Right lobe of liver (tissue), 6 donors: ENCODE data around the gene MLLT1. TPM values are rescaled to one million over a fixed set of nuclear protein-coding genes. Genes with fewer than 3 reads are reported as not detected.
A peak's percentile ranks its signal among the peaks of the same experiment; 100 is the strongest.
"Not testable (repeated sequence)": the region's sequence is repeated elsewhere in the genome, so short reads cannot be mapped to it uniquely, and the experiment has no call there.

Experiments
- ATAC-seq, 4 donors: fragments of 200-7000 bp; cut with Tn5 transposase; one replicate each; pipeline ENCODE4 v1.9.1; 2020; ENCODE audit warnings: mild to moderate bottlenecking in 4 of 4, moderate library complexity in 4 of 4
- DNase-seq, 3 donors: peaks; one replicate each; pipeline ENCODE4 v3.0.0-alpha.2; 2020
- H3K27ac ChIP-seq, 3 donors: fragments of 200-600 bp; one replicate each; pipeline ENCODE4 v1.8.0; 2022
- H3K27me3 ChIP-seq, 2 donors: fragments of 200-600 bp; one replicate each; pipeline ENCODE4 v1.8.0; 2022
- H3K36me3 ChIP-seq, 4 donors: fragments of 200-600 bp; sonication (generic) in 1 of 4; one replicate each; pipeline versions ENCODE4 v1.5.1 to v1.8.0; 2017 to 2022; ENCODE audit warnings: control low read depth in 1 of 4
- H3K4me1 ChIP-seq, 4 donors: fragments of 200-600 bp; sonication (generic) in 1 of 4; one replicate each; pipeline versions ENCODE4 v1.5.1 to v1.8.0; 2017 to 2022; ENCODE audit warnings: control low read depth in 1 of 4
- H3K4me3 ChIP-seq, 3 donors: fragments of 200-600 bp; one replicate each; pipeline ENCODE4 v1.8.0; 2022
- H3K9me3 ChIP-seq, 4 donors: fragments of 200-600 bp; sonication (generic) in 1 of 4; one replicate each; pipeline versions ENCODE4 v1.5.1 to v1.8.0; 2017 to 2022; ENCODE audit warnings: control low read depth in 1 of 4
- POLR2A ChIP-seq: fragments of 450-650 bp; IDR thresholded peaks from one replicate; pipeline ENCODE4 v1.6.1; 2017; ENCODE audit warnings: antibody characterized with exemption, mild to moderate bottlenecking
- WGBS: methylation state at CpG from one replicate; pipeline ENCODE4 v1.1.6; 2018; ENCODE audit warnings: low coverage, low lambda C conversion rate; ENCODE audit not compliant: insufficient coverage; ENCODE audit errors: missing lambda C conversion rate; 5-methylcytosine and 5-hydroxymethylcytosine counted together
- intact Hi-C, 2 donors: fragments of 100-400 bp; cut with DNase I; formaldehyde crosslinking; loops; one replicate each; pipeline versions ENCODE4 v1.11.2 to v1.14.1; 2022
- total RNA-seq, 6 experiments: library from RNA; depleted of rRNA in 2 of 6; stranded (reverse); fragments of >200 nt in 2 of 6; fragmentation: NEBNext Ultra II Directional in 3 of 6; extraction: Animal tissue kit (Norgen Biotek cat#: 25700) in 3 of 6; gene quantifications; one replicate each; pipeline versions ENCODE4 v1.1.0 to v1.2.4, GENCODE V29; 2016 to 2023
- TF ChIP-seq, protein P1 (sequence below), 4 donors: fragments of 200-600 bp in 3 of 4; fragments of 450-650 bp in 1 of 4; IDR thresholded peaks; one replicate each; pipeline versions ENCODE4 v1.5.1 to v1.8.0; 2016 to 2022; ENCODE audit warnings: antibody characterized with exemption in 4 of 4, mild to moderate bottlenecking in 2 of 4
- donor health status: DM: no; HTN: yes; CAD: no.
- donor health status: DM: no; HTN: no; CAD: no.
- donor health status: DM: no; HTN: no; CAD: no.
- donor health status: DM: no; HTN: yes; CAD: no.
- donor health status: DM: no; HTN: yes; CAD: no.

Gene MLLT1
- total RNA-seq, 6 experiments from 2014 or later, result 11.3 to 24.3 (median 15.3) TPM

DNA sequence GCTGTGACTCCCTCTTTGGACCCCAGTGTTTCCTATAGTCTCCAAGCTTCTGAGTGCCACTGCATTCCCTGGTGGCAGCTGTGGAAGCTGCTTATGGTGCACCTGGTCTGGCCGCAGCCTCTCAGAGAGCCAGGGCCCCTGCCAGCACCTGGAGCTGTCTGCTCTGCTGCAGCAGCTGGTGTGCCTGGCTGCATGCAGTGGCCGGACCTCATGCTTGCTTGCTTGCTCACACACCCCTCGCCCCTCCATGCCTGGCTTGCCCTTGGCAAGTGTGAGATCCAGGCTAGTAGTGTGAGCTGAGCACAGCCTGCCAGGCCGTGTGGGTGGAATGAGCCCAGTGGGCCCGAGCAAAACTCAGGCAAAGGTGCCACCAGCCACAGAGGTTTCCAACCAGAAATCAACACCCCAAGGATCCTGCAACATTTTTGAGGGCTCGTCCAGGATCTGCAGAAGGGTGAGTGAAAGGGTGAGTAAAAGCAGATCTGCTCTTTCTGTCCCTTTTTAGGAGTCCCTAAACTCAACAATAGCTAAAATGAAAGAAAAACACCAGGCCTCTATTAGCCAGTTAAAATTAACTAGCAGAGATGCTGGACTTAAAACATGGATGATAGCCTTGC, 7.6 kb upstream of the MLLT1 start:
- Histone ChIP-seq H3K36me3 (no peaks in the 10 kb centered on the region), H3K27me3 (no peaks in the 10 kb centered on the region), H3K4me3 (no peak overlapping the region), H3K9me3 (peaks cover 0 to 11% (median 4%) of the 10 kb centered on the region in 4 donors), H3K27ac (no peak overlapping the region), H3K4me1 (no peaks in the 10 kb centered on the region)
- DNase-seq, result no peak
- intact Hi-C loops, result no loop called here
- no peak for TF ChIP-seq POLR2A
- TF ChIP-seq, protein P1, sequence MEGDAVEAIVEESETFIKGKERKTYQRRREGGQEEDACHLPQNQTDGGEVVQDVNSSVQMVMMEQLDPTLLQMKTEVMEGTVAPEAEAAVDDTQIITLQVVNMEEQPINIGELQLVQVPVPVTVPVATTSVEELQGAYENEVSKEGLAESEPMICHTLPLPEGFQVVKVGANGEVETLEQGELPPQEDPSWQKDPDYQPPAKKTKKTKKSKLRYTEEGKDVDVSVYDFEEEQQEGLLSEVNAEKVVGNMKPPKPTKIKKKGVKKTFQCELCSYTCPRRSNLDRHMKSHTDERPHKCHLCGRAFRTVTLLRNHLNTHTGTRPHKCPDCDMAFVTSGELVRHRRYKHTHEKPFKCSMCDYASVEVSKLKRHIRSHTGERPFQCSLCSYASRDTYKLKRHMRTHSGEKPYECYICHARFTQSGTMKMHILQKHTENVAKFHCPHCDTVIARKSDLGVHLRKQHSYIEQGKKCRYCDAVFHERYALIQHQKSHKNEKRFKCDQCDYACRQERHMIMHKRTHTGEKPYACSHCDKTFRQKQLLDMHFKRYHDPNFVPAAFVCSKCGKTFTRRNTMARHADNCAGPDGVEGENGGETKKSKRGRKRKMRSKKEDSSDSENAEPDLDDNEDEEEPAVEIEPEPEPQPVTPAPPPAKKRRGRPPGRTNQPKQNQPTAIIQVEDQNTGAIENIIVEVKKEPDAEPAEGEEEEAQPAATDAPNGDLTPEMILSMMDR (IDR thresholded peaks at IDR 0.05), result no peak
- WGBS, result 61% methylated on average over 3 of the region's 6 CpGs
- ATAC-seq, result no peak

DNA sequence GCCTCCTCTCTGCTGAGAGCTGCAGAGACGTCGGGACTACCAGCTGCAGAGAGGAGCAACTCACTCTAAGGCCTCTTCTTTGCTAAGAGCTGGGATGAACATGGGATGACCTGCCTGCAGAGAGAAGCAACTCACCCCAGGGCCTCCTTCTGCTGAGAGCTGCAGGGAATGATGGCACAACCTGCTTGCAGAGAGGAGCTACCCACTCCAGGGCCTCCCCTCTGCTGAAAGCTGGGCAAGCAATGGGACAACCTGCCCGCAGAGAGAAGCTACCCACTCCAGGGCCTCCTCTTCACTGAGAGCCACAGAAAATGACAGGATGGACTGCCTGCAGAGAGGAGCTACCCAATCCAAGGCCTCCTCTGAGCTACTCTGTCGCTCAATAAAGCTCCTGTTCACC, 6.9 kb upstream of the MLLT1 start:
- no peaks in the 10 kb centered on the region for H3K36me3 ChIP-seq
- ATAC-seq (no peak), DNase-seq (no peak)
- peaks cover 0 to 8% (median under 1%) of the 10 kb centered on the region in 4 donors for H3K9me3 ChIP-seq
- intact Hi-C loops, result no loop called here
- no peaks in the 10 kb centered on the region for H3K4me1 ChIP-seq
- TF ChIP-seq, protein P1 (IDR thresholded peaks at IDR 0.05), result no peak
- no peak for TF ChIP-seq POLR2A
- no peak overlapping the region for H3K27ac ChIP-seq
- WGBS, result 86% methylated on average over 4 of the region's 4 CpGs
- H3K4me3 ChIP-seq, result no peak overlapping the region
- no peaks in the 10 kb centered on the region for H3K27me3 ChIP-seq

DNA sequence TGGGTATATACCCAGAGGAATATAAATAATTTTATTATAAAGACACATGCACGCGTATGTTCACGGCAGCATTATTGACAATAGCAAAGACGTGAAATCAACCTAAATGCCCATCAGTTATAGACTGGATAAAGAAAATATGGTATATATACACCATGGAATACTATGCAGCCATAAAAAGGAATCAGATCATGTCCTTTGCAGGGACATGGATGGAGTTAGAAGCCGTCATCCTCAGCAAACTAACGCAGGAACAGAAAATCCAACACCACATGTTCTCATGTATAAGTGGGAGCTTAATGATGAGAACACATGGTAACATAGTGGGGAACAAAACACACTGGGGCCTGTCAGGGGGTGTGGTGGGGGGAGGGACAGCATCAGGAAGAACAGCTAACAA, 2.6 kb upstream of the MLLT1 start:
- intact Hi-C loops, ATAC-seq: not testable (repeated sequence)
- 93% methylated on average over 5 of the region's 6 CpGs for WGBS

DNA sequence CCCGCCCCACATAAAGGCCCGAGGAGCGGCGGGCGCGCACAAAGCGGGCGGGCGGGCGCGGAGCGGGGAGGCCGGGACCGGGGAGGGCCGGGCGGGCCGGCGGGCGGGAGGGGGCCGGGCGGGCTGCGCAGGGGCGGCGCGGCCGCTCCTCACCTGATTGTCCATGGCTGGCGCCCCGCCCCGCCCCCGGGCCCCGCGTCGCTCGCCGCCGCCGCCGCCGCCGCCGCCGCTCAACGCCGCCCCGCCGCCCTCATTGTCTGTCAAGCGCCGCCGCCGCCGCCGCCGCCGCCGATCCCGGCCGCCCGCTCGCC, 200 bp downstream of the MLLT1 start:
- peak in 1 of 4 donors; percentile 0 for ATAC-seq
- Histone ChIP-seq H3K36me3 (no peaks in the 10 kb centered on the region), H3K4me3 (peak overlapping the region; percentile 78 to 93 (median 83)), H3K9me3 (no peaks in the 10 kb centered on the region), H3K4me1 (peaks cover 0 to 45% (median 20%) of the 10 kb centered on the region in 4 donors), H3K27ac (peak overlapping the region in 2 of 3 donors; percentile 55 to 73), H3K27me3 (no peaks in the 10 kb centered on the region)
- intact Hi-C loops, result no loop called here
- no peak for TF ChIP-seq POLR2A
- TF ChIP-seq, protein P1 (IDR thresholded peaks at IDR 0.05), result no peak
- DNase-seq, result no peak
- 0% methylated on average over 5 of the region's 59 CpGs for WGBS

More for the DNA sequence above, 2.6 kb upstream of the MLLT1 start:
- peaks cover 0 to 18% (median 7%) of the 10 kb centered on the region in 4 donors for H3K4me1 ChIP-seq
- not testable (repeated sequence) for H3K36me3 ChIP-seq, H3K9me3 ChIP-seq, H3K27ac ChIP-seq, H3K27me3 ChIP-seq, H3K4me3 ChIP-seq, DNase-seq

DNA sequence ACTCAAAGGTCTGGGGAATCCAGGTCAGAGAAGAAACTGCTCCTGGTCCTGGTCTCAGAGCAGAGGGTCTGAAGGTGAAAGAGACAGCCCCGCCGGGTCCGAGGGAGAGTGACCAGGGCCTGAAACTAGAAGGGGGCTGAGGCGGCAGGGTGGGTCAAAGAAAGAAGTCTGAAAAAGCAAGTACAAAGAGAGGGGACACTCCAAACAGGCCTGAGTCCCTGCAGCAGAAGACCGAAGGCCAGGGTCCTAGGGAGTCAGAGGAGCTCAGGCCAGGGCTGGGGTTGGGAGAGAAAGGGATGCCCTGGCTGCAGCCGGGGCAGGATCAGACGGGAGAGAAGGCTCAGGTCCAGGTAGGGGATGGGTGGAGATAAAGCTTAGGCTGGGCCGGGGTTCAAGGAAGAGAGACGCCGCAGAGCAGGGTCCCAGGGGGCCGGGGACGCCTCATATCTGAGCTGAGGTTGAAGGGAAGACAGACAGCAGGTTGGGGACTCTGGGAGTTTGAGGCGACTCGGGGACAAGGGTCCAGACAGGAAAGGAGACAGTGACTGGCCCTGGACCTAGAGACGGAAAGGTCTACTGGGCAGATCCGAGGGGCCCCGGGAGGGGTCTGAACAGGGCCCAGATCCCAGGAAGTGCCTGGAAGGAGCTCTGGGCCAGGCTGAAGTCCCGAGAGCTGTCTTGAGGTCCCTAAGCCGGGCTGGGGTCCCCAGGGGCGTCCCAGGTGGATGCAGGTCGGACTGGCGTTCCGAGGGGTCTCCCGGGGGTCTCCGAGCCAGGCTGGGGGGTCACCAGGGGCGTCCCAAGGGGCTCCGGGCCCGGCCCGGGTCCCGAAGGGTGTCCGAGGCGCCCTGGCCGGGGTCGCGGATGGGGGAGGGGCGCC, 795 bp downstream of the MLLT1 start:
- ATAC-seq (no peak), DNase-seq (peak in 1 of 3 donors; percentile 56)
- H3K4me3 ChIP-seq, result peak overlapping the region; percentile 78 to 93 (median 83)
- peaks cover 0 to 51% (median 23%) of the 10 kb centered on the region in 4 donors for H3K4me1 ChIP-seq
- no peaks in the 10 kb centered on the region for H3K36me3 ChIP-seq
- TF ChIP-seq POLR2A, result no peak
- TF ChIP-seq, protein P1 (IDR thresholded peaks at IDR 0.05), result no peak
- H3K27me3 ChIP-seq, result no peaks in the 10 kb centered on the region
- H3K9me3 ChIP-seq, result no peaks in the 10 kb centered on the region
- intact Hi-C loops, result no loop called here
- peak overlapping the region; percentile 53 to 73 (median 55) for H3K27ac ChIP-seq
- WGBS, result 6% methylated on average over 13 of the region's 36 CpGs
